Erythroblast (primary cell): ENCODE results near the gene CAPN15.

Source experiments
- DNase-seq, 2 experiments: peaks; one replicate each; lab custom pipeline; 2025; lab: John Stamatoyannopoulos, UW
- GATA1 ChIP-seq: IDR thresholded peaks from 2 replicates; pipeline ENCODE4 v1.6.1; 2011; ENCODE audit warnings: low read depth, mild to moderate bottlenecking, control low read depth, low read length, moderate library complexity
- POLR2A ChIP-seq: IDR thresholded peaks from 2 replicates; pipeline ENCODE4 v1.6.1; 2011; ENCODE audit warnings: mild to moderate bottlenecking, low read length

Gene CAPN15

DNA sequence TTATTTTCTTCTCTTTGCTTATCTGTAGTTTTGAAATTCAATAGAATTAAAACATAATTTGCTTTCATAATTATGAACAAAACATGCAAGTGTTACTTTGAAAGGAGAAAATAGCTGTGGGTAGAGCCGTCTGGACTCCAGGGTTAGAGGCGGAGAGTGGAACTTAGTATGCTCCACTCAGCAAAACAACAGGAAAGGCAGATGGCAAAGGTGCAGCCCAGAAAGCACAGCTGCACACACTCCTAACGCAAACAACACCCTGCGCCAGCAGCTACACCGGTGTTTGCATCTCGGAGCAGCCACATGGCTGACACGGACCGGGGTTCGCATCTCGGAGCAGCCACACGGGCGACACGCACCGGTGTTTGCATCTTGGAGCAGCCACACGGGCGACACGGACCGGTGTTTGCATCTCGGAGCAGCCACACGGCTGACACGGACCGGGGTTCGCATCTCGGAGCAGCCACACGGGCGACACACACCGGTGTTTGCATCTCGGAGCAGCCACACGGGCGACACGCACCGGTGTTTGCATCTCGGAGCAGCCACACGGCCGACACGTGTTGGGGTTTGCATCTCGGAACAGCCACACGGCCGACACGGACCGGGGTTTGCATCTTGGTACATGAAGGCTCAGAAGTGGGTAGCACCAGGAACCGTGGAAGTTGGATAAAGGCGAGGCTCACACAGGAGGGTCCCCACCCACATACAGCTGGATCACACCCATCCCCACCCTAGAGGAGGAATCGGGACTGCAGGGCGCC, 12.2 kb upstream of the CAPN15 start:
- no peak for DNase-seq
- TF ChIP-seq GATA1 (no peak), POLR2A (no peak)

DNA sequence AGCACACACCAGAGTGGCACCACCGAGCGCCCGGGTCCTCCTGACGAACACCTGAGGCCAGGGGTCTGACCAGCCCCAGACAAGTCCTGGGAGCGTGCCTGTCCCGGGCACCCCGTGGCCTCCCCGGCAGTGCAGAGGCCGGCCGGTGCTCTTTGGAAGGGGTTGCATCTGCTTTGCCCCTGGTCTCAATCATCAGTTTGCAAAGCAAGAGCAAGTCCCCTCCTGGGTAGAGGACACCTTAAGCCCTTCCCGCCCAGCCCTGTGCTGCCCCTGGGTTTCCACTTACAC, 11.6 kb upstream of the CAPN15 start:
- TF ChIP-seq GATA1 (no peak), POLR2A (no peak)
- DNase-seq = no peak

DNA sequence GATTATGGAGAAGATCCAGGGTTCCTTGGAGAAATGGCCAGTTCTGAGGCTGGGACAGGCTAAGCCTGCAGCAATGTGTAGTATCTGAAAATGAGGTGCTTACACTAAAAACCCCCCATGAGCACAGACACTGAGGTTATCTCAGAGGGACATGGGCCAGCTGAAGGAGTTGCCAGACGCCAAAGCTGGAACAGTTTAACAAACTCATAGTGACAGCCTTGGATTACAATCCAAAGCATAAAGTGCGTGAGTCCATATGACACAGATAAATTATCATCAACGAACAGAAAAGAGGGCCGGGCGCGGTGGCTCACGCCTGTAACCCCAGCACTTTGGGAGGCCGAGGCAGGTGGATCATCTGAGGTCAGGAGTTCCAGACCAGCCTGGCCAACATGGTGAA, 11.2 kb upstream of the CAPN15 start:
- DNase-seq = peak; percentile 38 to 84
- TF ChIP-seq POLR2A = no peak
- no peak for TF ChIP-seq GATA1

DNA sequence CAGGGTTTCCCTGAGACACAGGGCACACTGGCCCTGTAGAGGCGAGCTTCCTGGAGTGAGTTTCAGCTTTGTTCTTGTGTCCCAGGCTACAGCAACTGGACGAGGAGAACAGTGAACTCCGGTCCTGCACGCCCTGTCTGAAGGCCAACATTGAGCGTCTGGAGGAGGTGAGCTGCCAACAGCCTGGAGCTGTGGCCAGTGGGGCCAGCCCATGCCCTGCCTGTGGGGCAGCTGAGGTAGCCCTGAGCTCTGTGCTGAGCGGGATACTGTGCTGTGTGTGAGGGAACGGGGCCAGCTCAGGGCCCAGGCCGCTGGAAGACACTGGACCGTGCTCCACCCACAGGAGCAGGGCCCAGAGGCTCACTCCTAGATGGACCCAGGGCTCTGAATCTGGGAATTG, 8.7 kb upstream of the CAPN15 start:
- TF ChIP-seq GATA1 = no peak
- TF ChIP-seq POLR2A = no peak

DNA sequence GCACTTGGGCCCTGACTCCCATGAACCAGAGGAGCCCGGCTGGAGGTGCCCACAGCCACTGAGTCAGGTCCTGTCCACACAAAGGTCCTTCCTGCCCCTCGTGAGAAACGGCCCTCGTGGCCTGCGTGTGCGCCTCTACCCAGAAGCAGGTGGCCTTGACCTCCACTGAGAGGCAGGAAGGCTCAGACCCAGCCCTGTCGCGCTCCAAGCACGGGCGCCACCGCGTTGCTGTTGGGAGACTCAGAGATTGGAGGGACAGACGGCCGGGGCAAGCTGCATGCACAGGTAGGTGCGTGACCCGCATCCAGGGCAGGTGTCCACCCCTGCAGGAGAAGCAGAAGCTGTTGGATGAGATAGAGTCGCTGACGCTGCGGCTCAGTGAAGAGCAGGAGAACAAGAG, 8.1 kb upstream of the CAPN15 start:
- TF ChIP-seq GATA1 (no peak), POLR2A (no peak)

More for the DNA sequence above, 8.7 kb upstream of the CAPN15 start:
- DNase-seq = no peak

DNA sequence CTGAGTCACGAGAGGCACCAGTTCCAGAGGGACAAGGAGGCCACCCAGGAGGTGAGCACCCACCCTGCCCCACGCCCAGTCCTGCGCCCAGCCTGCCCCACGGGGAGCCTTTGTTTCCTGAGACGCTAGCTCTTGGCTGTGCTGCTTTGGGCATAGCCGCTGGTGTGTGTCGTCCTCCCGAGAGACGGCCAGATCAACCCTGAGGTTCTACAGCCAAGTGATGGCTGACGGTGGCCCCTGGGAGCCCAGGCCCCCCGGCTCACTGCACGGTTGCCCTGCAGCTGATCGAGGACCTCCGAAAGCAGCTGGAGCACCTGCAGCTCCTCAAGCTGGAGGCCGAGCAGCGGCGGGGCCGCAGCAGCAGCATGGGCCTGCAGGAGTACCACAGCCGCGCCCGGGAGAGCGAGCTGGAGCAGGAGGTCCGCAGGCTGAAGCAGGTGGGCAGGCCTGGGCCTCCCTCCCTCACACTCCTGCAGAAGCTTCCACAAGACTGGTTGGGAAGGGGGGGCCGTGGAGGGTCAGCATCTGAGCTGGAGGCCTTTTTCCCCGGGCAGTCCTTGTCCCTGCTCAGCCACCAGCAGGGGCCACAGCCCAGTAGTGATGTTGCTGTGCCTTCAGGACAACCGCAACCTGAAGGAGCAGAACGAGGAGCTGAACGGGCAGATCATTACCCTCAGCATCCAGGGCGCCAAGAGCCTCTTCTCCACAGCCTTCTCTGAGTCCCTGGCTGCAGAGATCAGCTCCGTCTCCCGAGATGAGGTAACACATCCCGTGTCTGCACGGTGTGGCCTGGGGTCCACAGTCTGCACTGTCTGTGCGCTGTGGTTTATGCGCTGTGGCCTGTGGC, 7.4 kb upstream of the CAPN15 start:
- TF ChIP-seq GATA1 = no peak
- TF ChIP-seq POLR2A = peak; percentile 32
- no peak for DNase-seq

More for the DNA sequence above, 8.1 kb upstream of the CAPN15 start:
- DNase-seq = no peak

DNA sequence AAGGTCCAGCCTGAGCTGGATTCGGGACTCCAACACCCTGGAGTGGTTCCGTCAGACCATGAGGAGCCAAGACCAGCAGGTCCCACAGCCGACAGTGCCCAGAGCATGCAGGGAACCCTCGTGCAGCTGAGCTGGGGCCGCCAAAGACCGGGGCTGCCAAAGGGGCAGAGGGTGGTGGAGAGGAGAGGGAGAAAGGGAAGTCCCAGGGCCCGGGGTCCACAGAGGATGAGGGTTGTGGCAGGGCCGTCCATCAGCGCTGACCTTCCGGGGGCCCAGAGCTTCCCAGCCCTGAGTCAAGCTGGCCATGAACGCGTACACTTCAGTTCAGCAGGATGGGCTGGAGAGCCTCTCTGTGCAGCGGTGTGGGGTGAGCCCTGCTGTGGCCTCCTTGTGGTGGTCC, 6.7 kb upstream of the CAPN15 start:
- DNase-seq = no peak
- TF ChIP-seq GATA1 (no peak), POLR2A (peak; percentile 21)

DNA sequence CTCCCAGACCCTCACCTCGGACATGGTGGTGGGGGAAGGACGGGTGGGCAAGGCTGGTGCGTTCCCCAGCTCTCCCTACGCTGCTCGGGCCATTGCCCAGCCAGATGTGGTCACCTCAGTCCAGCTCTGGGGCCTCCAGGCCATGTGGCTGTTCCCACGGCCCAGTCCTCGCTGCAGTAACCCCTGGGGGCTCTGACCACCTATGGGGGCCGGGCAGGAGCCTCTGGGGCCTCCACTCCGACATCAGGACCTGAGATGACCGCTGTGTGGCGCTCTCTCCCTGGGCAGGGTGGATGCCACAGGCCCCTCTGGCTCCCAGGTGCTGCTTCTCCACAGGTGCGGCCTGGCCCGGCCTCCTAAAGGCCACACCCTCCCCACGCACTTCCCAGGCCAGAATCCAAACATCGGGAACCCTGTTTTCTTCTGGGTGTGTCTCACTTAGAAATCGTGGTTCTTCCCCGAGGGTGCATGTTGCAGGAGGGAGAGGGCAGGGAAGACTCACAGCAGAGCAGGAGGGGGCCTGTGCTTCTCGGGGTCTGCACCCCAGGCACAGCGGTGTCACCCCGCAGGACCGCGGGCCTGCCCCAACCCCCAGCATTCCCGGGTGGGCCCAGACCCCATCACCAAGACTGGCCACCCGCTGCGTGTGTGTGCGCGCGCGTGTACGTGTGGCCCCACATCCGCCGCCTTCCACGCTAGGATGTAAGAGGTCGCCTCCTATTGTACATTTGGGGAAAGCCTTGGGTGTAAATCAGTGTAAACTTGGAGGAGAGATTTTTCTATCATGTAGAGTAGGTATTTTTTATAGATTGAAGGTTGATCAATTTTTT, 5.9 kb upstream of the CAPN15 start:
- DNase-seq = no peak
- TF ChIP-seq POLR2A (no peak), GATA1 (no peak)

DNA sequence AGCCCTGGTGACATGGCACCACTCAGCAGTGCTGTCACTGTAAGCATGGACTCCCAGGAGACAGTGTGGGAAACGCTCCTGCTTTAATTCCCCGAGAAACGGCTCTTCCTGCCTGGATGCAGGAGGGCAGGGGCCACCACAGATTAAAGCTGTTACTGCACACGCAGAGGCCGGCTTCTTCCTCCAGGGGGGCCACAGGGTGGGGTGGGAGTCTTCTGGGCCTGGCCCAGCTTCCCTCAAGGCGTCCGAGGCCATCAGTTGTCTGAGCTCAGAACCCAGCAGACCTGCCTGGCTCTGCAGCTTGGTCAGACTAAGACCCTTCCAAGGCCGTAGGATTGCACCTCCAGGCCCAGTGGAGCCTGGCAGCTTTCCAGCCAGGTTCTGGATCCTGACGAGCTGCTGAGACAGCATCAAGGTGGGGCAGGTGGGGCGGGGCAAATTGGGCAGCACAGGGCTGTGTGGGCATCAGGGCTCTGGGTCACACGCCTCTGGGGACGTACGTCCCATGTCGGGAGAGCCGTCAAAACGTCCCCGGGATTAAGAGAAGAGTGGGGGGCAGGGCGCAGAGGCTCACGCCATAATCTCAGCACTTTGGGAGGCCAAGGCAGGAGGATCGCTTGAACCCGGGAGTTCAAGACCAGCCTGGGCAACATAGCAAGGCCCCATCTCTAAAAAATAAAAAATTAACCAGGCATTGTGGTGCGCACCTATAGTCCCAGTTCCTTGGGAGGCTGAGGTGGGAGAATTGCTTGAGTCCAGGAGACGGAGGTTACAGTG, 5.0 kb upstream of the CAPN15 start:
- no peak for DNase-seq
- TF ChIP-seq POLR2A = no peak
- TF ChIP-seq GATA1 = no peak

DNA sequence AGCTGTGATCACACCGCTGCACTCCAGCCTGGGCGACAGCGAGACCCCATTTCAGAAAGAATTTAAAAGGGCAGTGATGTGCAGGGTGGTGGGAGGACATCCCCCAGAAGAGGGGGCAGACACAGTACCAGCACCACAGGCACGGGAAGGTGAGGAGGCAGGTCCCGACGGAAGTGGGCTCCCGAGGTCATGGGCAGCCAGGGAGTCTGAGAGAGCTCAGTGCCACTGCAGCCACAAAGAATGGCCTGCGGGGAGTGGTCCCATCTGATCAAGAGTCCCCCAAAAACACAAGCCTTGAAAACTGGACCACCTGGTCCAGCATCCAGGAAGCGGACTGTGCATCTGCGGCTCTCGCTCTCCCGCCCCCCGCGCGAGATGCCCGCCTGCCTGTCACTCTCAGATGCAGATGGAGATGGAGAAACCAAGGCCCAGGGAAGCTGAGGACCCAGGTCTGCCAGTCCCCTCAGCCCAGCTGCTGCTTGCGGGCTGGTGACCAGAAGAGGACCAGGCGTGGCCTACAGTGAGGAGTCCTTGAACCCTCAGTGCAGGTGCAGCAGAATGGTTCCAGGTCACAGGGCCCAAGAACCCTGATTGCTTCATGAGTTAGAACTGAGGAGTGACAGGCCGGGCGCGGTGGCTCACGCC, 4.3 kb upstream of the CAPN15 start:
- no peak for DNase-seq
- no peak for TF ChIP-seq POLR2A
- no peak for TF ChIP-seq GATA1

DNA sequence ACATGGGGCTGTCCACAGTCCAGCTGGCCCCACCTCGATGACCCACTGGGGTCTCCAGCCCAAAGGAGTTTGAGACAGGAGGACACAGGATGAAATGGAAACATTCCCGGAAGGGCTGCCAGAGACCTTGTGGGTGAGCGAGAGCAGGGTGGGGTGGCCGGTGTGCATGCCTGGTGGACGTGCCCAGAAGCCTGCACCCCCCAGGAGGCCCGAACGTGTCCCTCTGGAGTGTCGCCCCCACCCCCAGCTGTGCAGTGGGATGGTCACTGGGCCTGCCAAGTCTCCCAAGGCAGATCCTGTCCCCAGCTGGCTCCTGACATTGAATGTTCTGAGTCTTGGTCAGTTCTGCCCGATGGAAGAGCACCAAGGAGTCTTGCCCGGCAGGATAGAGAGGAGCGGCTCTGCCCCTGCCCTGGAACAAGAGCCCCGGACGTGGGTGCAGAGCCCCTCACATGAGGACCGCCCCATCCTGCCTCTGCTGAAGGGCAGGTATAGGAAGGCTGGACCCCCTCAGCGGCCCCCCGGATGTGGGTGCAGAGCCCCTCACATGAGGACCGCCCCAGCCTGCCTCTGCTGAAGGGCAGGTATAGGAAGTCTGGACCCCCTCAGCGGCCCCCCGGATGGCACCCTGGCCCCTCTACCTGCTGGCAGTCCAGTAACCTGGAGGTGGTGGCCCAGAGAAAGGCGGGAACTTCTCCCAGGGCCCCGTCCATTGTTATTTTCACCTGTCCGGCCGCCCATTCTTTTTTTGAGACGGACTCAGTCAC, 3.1 kb upstream of the CAPN15 start:
- no peak for DNase-seq
- TF ChIP-seq GATA1 (no peak), POLR2A (peak; percentile 7)

DNA sequence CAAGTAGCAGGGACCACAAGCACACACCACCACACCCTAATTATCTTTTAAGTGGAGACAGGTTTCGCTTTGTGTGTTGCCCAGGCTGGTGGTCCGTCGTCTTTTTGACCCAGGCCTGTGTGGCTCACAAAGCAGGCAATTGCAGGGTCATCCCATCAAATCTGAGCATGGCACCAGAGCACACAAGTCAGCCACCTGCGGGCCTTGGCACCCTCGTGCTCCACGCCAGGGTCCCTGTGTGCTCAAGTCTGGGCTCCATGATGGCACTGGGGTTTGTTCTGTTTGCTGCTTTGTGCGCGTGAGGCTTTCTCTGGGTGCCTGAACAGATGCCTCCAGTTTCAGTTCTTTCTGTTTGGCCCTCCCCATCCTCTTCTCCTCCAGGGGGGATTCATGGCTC, 2.4 kb upstream of the CAPN15 start:
- TF ChIP-seq GATA1 = no peak
- no peak for TF ChIP-seq POLR2A
- no peak for DNase-seq
